HG03095 (cell line): ENCODE data around the gene ATP6V0D1.

Experiments used
- ATAC-seq: cut with Tn5 transposase; IDR thresholded peaks from one replicate; pipeline ENCODE4 v1.9.1; 2021; ENCODE audit warnings: moderate library complexity; ENCODE audit not compliant: unreplicated experiment

The ATP6V0D1 gene

GRCh38 chr16:67394155-67395104, 86.5 kb downstream of the ATP6V0D1 start:
- ATAC-seq: no peak

- no peak for ATAC-seq
Observed at GRCh38 chr16:67393788-67394154, 87.2 kb downstream of the ATP6V0D1 start.

GRCh38 chr16:67393111-67393787, 87.7 kb downstream of the ATP6V0D1 start, which contains the start of gene TPPP3:
Gene TPPP3 (minus strand): TSS chr16:67393498. CDS start chr16:67391111, 2,387 bp downstream.
- ATAC-seq: no peak

GRCh38 chr16:67392301-67393059, 88.5 kb downstream of the ATP6V0D1 start:
- ATAC-seq: no peak

- ATAC-seq: no peak
Observed at GRCh38 chr16:67391424-67392300, 89.3 kb downstream of the ATP6V0D1 start.

- ATAC-seq: no peak
Observed at GRCh38 chr16:67390816-67391423, 90.0 kb downstream of the ATP6V0D1 start.

- no peak for ATAC-seq
Observed at GRCh38 chr16:67389911-67390815, 90.8 kb downstream of the ATP6V0D1 start.

GRCh38 chr16:67388591-67388990, 92.4 kb downstream of the ATP6V0D1 start:
- no peak for ATAC-seq

GRCh38 chr16:67388191-67388590, 92.8 kb downstream of the ATP6V0D1 start:
- no peak for ATAC-seq
